HL-60/S4 treated with phorbol 12-myristate 13-acetate at 8.2 ng/mL for 4 days and 3 days (cell line): Measurements from ENCODE around the gene OR4C16.

Source experiments
- in situ Hi-C: fragments of 300-500 bp; cut with MboI; formaldehyde crosslinking; loops from 2 replicates; pipeline ENCODE4 v1.15.0; 2022; ENCODE audit warnings: low sequenced_read_pairs

The OR4C16 gene, protein sequence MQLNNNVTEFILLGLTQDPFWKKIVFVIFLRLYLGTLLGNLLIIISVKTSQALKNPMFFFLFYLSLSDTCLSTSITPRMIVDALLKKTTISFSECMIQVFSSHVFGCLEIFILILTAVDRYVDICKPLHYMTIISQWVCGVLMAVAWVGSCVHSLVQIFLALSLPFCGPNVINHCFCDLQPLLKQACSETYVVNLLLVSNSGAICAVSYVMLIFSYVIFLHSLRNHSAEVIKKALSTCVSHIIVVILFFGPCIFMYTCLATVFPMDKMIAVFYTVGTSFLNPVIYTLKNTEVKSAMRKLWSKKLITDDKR

DNA sequence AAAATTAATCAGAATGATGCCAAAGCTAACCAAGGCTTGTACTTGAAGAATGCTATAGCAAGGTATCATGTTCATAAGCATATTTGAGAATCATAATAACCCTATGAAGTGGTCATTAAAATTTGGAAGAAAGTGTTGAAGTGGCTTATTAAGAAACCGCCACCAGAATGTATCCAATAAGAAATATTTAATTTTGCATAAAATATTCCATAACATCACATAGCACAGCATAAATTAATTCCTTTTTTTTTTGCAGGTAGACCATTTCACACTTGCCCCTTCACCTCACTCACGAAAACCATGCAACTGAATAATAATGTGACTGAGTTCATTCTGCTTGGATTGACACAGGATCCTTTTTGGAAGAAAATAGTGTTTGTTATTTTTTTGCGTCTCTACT, at the start of gene OR4C16:
OR4C16 (plus strand) TSS at position 301 of the 400 bp plus-strand sequence; CDS start at position 301, 0 bp downstream.
- in situ Hi-C loops, result no loop called here

DNA sequence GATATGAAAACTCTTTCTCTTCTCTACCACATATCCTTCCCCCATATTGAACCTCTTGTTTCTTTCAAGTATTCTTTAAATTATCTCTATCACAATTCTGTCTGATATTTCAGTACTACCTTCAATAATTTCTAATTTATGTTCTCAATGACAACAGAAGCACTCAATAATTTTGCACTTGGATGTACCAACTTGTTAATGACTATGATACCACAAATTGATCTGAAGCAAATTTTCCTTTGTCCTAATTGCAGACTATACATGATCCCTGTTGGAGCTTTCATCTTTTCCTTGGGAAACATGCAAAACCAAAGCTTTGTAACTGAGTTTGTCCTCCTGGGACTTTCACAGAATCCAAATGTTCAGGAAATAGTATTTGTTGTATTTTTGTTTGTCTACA, 17.8 kb upstream of the OR4C16 start, which contains the start of gene OR4C15:
OR4C15 (plus strand) TSS at position 301 of the 400 bp plus-strand sequence; CDS start at position 301, 0 bp downstream.
- in situ Hi-C loops, result no loop called here

DNA sequence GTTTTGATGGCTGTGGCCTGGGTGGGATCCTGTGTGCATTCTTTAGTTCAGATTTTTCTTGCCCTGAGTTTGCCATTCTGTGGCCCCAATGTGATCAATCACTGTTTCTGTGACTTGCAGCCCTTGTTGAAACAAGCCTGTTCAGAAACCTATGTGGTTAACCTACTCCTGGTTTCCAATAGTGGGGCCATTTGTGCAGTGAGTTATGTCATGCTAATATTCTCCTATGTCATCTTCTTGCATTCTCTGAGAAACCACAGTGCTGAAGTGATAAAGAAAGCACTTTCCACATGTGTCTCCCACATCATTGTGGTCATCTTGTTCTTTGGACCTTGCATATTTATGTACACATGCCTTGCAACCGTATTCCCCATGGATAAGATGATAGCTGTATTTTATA, 620 bp downstream of the OR4C16 start:
- in situ Hi-C loops, result no loop called here

DNA sequence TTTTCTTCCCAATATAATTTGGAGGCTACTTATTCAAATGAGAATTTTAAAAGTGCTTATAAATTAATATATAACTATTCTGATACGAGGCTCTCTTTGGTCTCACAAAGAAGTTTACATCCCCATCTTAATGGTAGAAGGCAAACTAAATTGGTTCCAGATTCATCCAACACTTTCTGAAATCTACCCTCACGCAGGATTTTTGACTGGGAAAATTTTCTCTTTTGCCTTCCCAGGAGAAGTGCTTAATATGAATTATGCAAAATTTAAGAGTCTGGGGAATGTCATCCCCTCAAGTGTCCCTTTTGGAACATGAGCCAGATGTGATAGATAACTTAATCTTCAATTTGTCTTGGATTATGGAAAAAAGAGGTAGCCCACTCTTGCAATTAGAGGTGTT, 35.6 kb downstream of the OR4C16 start, which contains the start of gene OR4C11:
OR4C11 (minus strand) TSS at position 101 of the 400 bp plus-strand sequence. CDS start 3,272 bp downstream, outside the sequence.
- in situ Hi-C loops, result no loop called here
